Left ventricle myocardium inferior (tissue), 1 donor: ENCODE data around the gene CCL22. TPM values are rescaled to one million over a fixed set of nuclear protein-coding genes. Genes with fewer than 3 reads are reported as not detected.

ENCODE experiments used
- DNase-seq: peaks from one replicate; pipeline ENCODE4 v3.0.0-alpha.2; 2020
- H3K27ac ChIP-seq: fragments of 200-600 bp; replicated peaks from 2 replicates; pipeline ENCODE4 v1.8.0; 2021
- H3K27me3 ChIP-seq: fragments of 200-600 bp; 2 replicates; pipeline ENCODE4 v1.8.0; 2021; ENCODE audit warnings: low read depth
- H3K36me3 ChIP-seq: fragments of 200-600 bp; 2 replicates; pipeline ENCODE4 v1.8.0; 2021
- H3K4me1 ChIP-seq: fragments of 200-600 bp; 2 replicates; pipeline ENCODE4 v1.8.0; 2021
- H3K4me3 ChIP-seq: fragments of 200-600 bp; 2 replicates; pipeline ENCODE4 v1.8.0; 2021; ENCODE audit warnings: mild to moderate bottlenecking, moderate library complexity
- H3K9me3 ChIP-seq: fragments of 200-600 bp; replicated peaks from 2 replicates; pipeline ENCODE4 v1.8.0; 2021
- CTCF ChIP-seq: fragments of 200-600 bp; IDR thresholded peaks from 2 replicates; pipeline ENCODE4 v1.8.0; 2021; ENCODE audit warnings: antibody characterized with exemption, mild to moderate bottlenecking, borderline replicate concordance
- intact Hi-C: fragments of 100-400 bp; cut with micrococcal nuclease; formaldehyde crosslinking; loops from one replicate; pipeline ENCODE4 v1.11.0; 2022
- total RNA-seq: library from RNA; stranded (reverse); fragmentation: NEBNext Ultra II Directional; extraction: Animal tissue kit (Norgen Biotek cat#: 25700); gene quantifications from one replicate; pipeline ENCODE4 v1.2.1, GENCODE V29; 2021
- donor health status: DM: no; HTN: yes; CAD: no; lungs with severe emphysema.

Gene CCL22
- total RNA-seq, 1 donor from 2014 or later = not detected

- H3K4me3 ChIP-seq = no peak overlapping the region
- intact Hi-C loops = no loop called here
- peaks cover 24% of the 10 kb centered on the region for H3K4me1 ChIP-seq
- H3K9me3 ChIP-seq = no peaks in the 10 kb centered on the region
- peak overlapping the region; percentile 82 for H3K27ac ChIP-seq
- H3K27me3 ChIP-seq = no peaks in the 10 kb centered on the region
- TF ChIP-seq CTCF = no peak
- H3K36me3 ChIP-seq = no peaks in the 10 kb centered on the region
- DNase-seq = no peak
These were observed 50.5 kb downstream of the CCL22 start for GRCh38 chr16:57409065-57409464.

GRCh38 chr16:57409870-57410587 lies 51.4 kb downstream of the CCL22 start:
- Histone ChIP-seq H3K4me1 (peaks cover 24% of the 10 kb centered on the region), H3K36me3 (no peaks in the 10 kb centered on the region), H3K27ac (peak overlapping the region; percentile 82), H3K27me3 (no peaks in the 10 kb centered on the region), H3K4me3 (no peak overlapping the region), H3K9me3 (no peaks in the 10 kb centered on the region)
- no peak for TF ChIP-seq CTCF
- intact Hi-C loops = no loop called here
- DNase-seq = no peak

GRCh38 chr16:57411362-57411976 lies 52.9 kb downstream of the CCL22 start:
- H3K36me3 ChIP-seq = no peaks in the 10 kb centered on the region
- H3K27ac ChIP-seq = no peak overlapping the region
- H3K4me3 ChIP-seq = no peak overlapping the region
- intact Hi-C loops = no loop called here
- H3K9me3 ChIP-seq = no peaks in the 10 kb centered on the region
- peaks cover 27% of the 10 kb centered on the region for H3K4me1 ChIP-seq
- DNase-seq = no peak
- TF ChIP-seq CTCF = no peak
- no peaks in the 10 kb centered on the region for H3K27me3 ChIP-seq

GRCh38 chr16:57412584-57412983 lies 54.0 kb downstream of the CCL22 start:
- Histone ChIP-seq H3K27me3 (no peaks in the 10 kb centered on the region), H3K36me3 (no peaks in the 10 kb centered on the region), H3K9me3 (no peaks in the 10 kb centered on the region), H3K4me3 (no peak overlapping the region), H3K27ac (no peak overlapping the region), H3K4me1 (peaks cover 38% of the 10 kb centered on the region)
- TF ChIP-seq CTCF = no peak
- DNase-seq = no peak
- intact Hi-C loops = no loop called here

GRCh38 chr16:57413301-57413730 lies 54.7 kb downstream of the CCL22 start:
- no peak for DNase-seq
- Histone ChIP-seq H3K27ac (no peak overlapping the region), H3K4me1 (peaks cover 44% of the 10 kb centered on the region), H3K9me3 (no peaks in the 10 kb centered on the region), H3K27me3 (no peaks in the 10 kb centered on the region), H3K36me3 (no peaks in the 10 kb centered on the region), H3K4me3 (no peak overlapping the region)
- intact Hi-C loops = no loop called here
- no peak for TF ChIP-seq CTCF
